K562 (cell line): ENCODE measurements around the gene MOSPD3. TPM values are rescaled to one million over a fixed set of nuclear protein-coding genes. Genes with fewer than 3 reads are reported as not detected.

Source experiments
- ADNP ChIP-seq: fragments of 200-800 bp; sonication (Bioruptor generic); IDR thresholded peaks from 2 replicates; pipeline ENCODE4 v1.6.1; 2016; ENCODE audit warnings: missing genetic modification characterization, missing compliant biosample characterization
- ATF2 ChIP-seq: sonication (generic); formaldehyde crosslinking; IDR thresholded peaks from 2 replicates; pipeline ENCODE4 v1.8.1; 2022; ENCODE audit warnings: missing genetic modification reagents
- ATF3 ChIP-seq, 2 experiments: fragments of 450-650 bp in 1 of 2; sonication (generic) in 1 of 2; formaldehyde crosslinking in 1 of 2; IDR thresholded peaks in 1 of 2; conservative IDR thresholded peaks in 1 of 2; 2 replicates each; pipeline versions ENCODE4 v1.6.1 to v1.8.1; 2016 to 2023; ENCODE audit warnings: mild to moderate bottlenecking in 2 of 2, moderate library complexity in 2 of 2, inconsistent platforms in 1 of 2, missing genetic modification reagents in 1 of 2
- HBP1 ChIP-seq: fragments of 450-650 bp; formaldehyde crosslinking; IDR thresholded peaks from 2 replicates; pipeline ENCODE4 v1.4.0; 2022; ENCODE audit warnings: missing genetic modification characterization
- HCFC1 ChIP-seq: IDR thresholded peaks from 2 replicates; pipeline ENCODE4 v1.6.1; 2012; ENCODE audit warnings: low read depth, low read length, improper control_type of control experiment
- HDAC2 ChIP-seq: fragments of 450-650 bp; IDR thresholded peaks from 2 replicates; pipeline ENCODE4 v1.6.1; 2016; ENCODE audit warnings: mild to moderate bottlenecking
- HNRNPLL ChIP-seq: fragments of 200-400 bp; formaldehyde crosslinking; IDR thresholded peaks from 2 replicates; pipeline ENCODE4 v1.6.1; 2017; ENCODE audit warnings: low read length, low read depth, mild to moderate bottlenecking; ENCODE audit not compliant: poor library complexity, severe bottlenecking
- KAT8 ChIP-seq: fragments of 450-650 bp; IDR thresholded peaks from 2 replicates; pipeline ENCODE4 v1.6.1; 2016; ENCODE audit warnings: low read depth, mild to moderate bottlenecking
- KDM1A ChIP-seq, 2 experiments: fragments of 450-650 bp; IDR thresholded peaks; 2 replicates each; pipeline ENCODE4 v1.6.1; 2016; ENCODE audit warnings: mild to moderate bottlenecking in 2 of 2
- MED1 ChIP-seq: sonication (generic); formaldehyde crosslinking; IDR thresholded peaks from 2 replicates; pipeline ENCODE4 v1.8.1; 2023; ENCODE audit warnings: missing genetic modification reagents, borderline replicate concordance
- MEF2D ChIP-seq: conservative IDR thresholded peaks from 2 replicates; pipeline ENCODE4 v1.6.1; 2016; ENCODE audit warnings: low read depth, missing genetic modification characterization, missing compliant biosample characterization
- OTX1 ChIP-seq: fragments of 450-650 bp; formaldehyde crosslinking; IDR thresholded peaks from 2 replicates; pipeline ENCODE4 v1.4.0; 2022; ENCODE audit warnings: mild to moderate bottlenecking
- PCBP1 ChIP-seq: fragments of 200-400 bp; formaldehyde crosslinking; IDR thresholded peaks from 2 replicates; pipeline ENCODE4 v1.6.1; 2018; ENCODE audit warnings: mild to moderate bottlenecking, low read depth, low read length; ENCODE audit not compliant: poor library complexity, severe bottlenecking
- PHTF2 ChIP-seq: fragments of 250-450 bp; sonication (Bioruptor Pico); IDR thresholded peaks from 2 replicates; pipeline ENCODE4 v1.5.0; 2021; ENCODE audit warnings: mild to moderate bottlenecking
- POLR2AphosphoS2 ChIP-seq: IDR thresholded peaks from 2 replicates; pipeline ENCODE4 v1.6.1; 2012; ENCODE audit warnings: low read length, improper control_type of control experiment
- POLR2AphosphoS5 ChIP-seq: IDR thresholded peaks from 2 replicates; pipeline ENCODE4 v1.6.1; 2011; ENCODE audit warnings: mild to moderate bottlenecking, low read depth, low read length, moderate library complexity; ENCODE audit not compliant: control insufficient read depth, insufficient read depth
- SAFB2 ChIP-seq: fragments of 200-400 bp; formaldehyde crosslinking; IDR thresholded peaks from 2 replicates; pipeline ENCODE4 v1.6.1; 2018; ENCODE audit warnings: borderline replicate concordance, low read length, low read depth, moderate library complexity; ENCODE audit not compliant: severe bottlenecking
- STAT5A ChIP-seq: IDR thresholded peaks from 2 replicates; pipeline ENCODE4 v1.6.1; 2012; ENCODE audit warnings: low read length, inconsistent platforms, borderline replicate concordance
- TAF7 ChIP-seq: fragments of 450-650 bp; IDR thresholded peaks from 2 replicates; pipeline ENCODE4 v1.6.1; 2016; ENCODE audit warnings: missing genetic modification characterization, missing compliant biosample characterization
- TFAM ChIP-seq: fragments of 250-450 bp; sonication (Bioruptor Pico); conservative IDR thresholded peaks from 2 replicates; pipeline ENCODE4 v1.5.0; 2021; ENCODE audit warnings: mild to moderate bottlenecking, moderate library complexity
- TFE3 ChIP-seq: fragments of 450-650 bp; formaldehyde crosslinking; IDR thresholded peaks from 2 replicates; pipeline ENCODE4 v1.4.0; 2020; ENCODE audit warnings: mild to moderate bottlenecking, mixed read lengths
- THRAP3 ChIP-seq: fragments of 450-650 bp; IDR thresholded peaks from 2 replicates; pipeline ENCODE4 v1.6.1; 2016; ENCODE audit warnings: mild to moderate bottlenecking, inconsistent platforms, borderline replicate concordance
- ZBED1 ChIP-seq: IDR thresholded peaks from 2 replicates; pipeline ENCODE4 v1.6.1; 2014
- ZNF24 ChIP-seq: fragments of 450-650 bp; IDR thresholded peaks from 2 replicates; pipeline ENCODE4 v1.6.1; 2016
- ZNF589 ChIP-seq: fragments of 200-800 bp; sonication (Bioruptor generic); IDR thresholded peaks from 2 replicates; pipeline ENCODE4 v1.6.1; 2016; ENCODE audit warnings: low read depth, missing genetic modification characterization, missing compliant biosample characterization
- polyA plus RNA-seq, 8 experiments: library from polyadenylated mRNA; depleted of rRNA in 4 of 8; stranded (reverse) in 5 of 8; unstranded in 3 of 8; fragments of >200 nt; fragmentation: Nextera tagmentation in 2 of 8; fragmentation: Illumina TruSeq in 1 of 8; extraction: Ambion mirVana in 2 of 8; extraction: Trizol in 1 of 8; gene quantifications; 2 replicates each; pipeline versions ENCODE4 v1.2.1 to v1.2.3, GENCODE V29; 2011 to 2014; ENCODE audit warnings: inconsistent platforms in 1 of 8, missing spikeins in 1 of 8
- total RNA-seq, 7 experiments: library from RNA; depleted of rRNA in 6 of 7; stranded (reverse); fragments of >200 nt in 6 of 7; fragmentation: Illumina TruSeq in 2 of 7; extraction: Trizol in 2 of 7; gene quantifications; 2 replicates each; pipeline versions ENCODE4 v1.2.1 to v1.2.3, GENCODE V29; 2011 to 2021; ENCODE audit warnings: low replicate concordance in 1 of 7

The MOSPD3 gene
- total and polyA plus RNA-seq, 9 of the 15 experiments (the other 6 are each of a cell fraction or from before 2014, with no cell fraction given), result 1.4 to 32.1 (median 7.3) TPM

GRCh38 chr7:100626530-100627237 is 14.3 kb downstream of the MOSPD3 start (continued):
- TF ChIP-seq PHTF2 (CRISPR knock-in tag) (no peak), HDAC2 (no peak), POLR2AphosphoS5 (peak; percentile 43; the same call in 1 of the 2 replicates), TFAM (CRISPR knock-in tag) (no peak), PCBP1 (peak; percentile 44), HCFC1 (no peak), ATF3 (IDR thresholded peaks at IDR 0.05) (no peak), ATF3 (CRISPR knock-in tag; conservative IDR thresholded peaks at IDR 0.05) (no peak), STAT5A (no peak), MEF2D (tag) (no peak), ZNF24 (no peak), ADNP (tag) (no peak), THRAP3 (no peak), KAT8 (no peak), TAF7 (no peak), MED1 (no peak), ZBED1 (no peak), OTX1 (CRISPR knock-in tag) (no peak), TFE3 (CRISPR knock-in tag) (no peak), SAFB2 (no peak), HNRNPLL (peak; percentile 38), POLR2AphosphoS2 (no peak; the same call in 1 of the 2 replicates), HBP1 (CRISPR knock-in tag) (no peak), ZNF589 (CRISPR knock-in tag) (no peak), ATF2 (no peak), KDM1A (IDR thresholded peaks at IDR 0.05) (no peak)
